Activated CD4-positive, CD25-positive, alpha-beta regulatory T cell treated with anti-CD3 and anti-CD28 coated beads, Interleukin-2, amount 50 U/mL, for 24 hours (primary cell): ENCODE results near the gene FAM193B.
"Not testable (repeated sequence)": the region's sequence is repeated elsewhere in the genome, so short reads cannot be mapped to it uniquely, and the experiment has no call there.

Experiments
- ATAC-seq, 2 donors: fragments of 150-1000 bp; cut with Tn5 transposase; one replicate each; pipeline ENCODE4 v1.10.0; 2021; ENCODE audit warnings: mild to moderate bottlenecking in 1 of 2, moderate library complexity in 1 of 2

Gene FAM193B

DNA sequence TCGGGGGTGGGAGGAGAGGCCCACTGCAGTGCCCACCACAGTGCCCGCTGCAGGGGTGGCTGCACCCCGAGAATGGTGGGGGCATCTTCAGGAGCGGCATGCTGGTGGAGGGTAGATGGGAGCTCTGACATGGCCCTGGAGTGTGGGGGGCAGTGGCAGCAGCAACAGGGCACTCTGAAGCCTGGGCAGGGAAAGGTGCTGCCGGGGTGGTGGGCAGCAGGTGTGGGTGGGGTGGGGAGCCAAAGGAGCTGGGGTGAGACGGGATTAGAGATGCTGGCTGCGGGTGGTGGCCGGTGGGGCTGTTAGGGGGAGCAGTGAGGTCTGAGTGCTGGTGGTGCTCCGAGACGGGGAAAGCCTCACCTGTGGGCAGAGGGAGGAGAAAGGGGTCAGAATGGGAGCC lies 18.0 kb downstream of the FAM193B start:
- ATAC-seq = no peak

DNA sequence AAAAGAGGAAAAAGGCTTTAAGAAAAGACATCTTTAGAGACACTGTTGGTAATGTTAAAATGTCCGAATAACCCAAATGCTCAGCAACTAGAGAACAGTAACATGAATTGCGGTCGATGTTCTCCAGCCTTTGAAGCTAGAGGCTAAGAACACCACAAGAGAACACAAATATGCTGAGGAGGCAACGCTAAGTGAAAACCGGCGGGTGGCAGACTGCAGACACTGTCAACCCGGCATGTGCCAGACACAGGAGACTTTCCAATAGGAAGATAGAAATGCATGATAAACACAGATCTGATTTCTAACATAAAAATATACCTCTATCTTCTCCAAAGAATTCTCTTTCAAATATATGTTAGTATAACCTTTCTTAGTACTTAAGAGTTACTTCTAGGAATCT lies 19.2 kb downstream of the FAM193B start:
- ATAC-seq = no peak

DNA sequence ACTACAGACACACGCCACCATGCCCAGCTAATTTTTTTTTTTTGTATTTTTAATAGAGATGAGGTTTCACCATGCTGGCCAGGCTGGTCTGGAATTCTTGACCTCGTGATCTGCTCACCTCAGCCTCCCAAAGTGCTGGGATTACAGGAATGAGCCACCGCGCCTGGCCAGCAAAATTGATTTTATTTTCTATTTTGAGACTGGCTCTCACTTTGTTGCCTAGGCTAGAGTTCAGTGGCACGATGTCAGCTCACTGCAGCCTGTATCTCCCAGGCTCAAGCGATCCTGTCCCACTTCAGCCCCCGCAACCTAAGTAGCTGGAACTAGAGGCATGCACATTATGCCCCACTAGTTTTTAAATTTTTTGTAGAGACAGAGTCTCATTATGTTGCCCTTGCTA lies 19.9 kb downstream of the FAM193B start:
- not testable (repeated sequence) for ATAC-seq

DNA sequence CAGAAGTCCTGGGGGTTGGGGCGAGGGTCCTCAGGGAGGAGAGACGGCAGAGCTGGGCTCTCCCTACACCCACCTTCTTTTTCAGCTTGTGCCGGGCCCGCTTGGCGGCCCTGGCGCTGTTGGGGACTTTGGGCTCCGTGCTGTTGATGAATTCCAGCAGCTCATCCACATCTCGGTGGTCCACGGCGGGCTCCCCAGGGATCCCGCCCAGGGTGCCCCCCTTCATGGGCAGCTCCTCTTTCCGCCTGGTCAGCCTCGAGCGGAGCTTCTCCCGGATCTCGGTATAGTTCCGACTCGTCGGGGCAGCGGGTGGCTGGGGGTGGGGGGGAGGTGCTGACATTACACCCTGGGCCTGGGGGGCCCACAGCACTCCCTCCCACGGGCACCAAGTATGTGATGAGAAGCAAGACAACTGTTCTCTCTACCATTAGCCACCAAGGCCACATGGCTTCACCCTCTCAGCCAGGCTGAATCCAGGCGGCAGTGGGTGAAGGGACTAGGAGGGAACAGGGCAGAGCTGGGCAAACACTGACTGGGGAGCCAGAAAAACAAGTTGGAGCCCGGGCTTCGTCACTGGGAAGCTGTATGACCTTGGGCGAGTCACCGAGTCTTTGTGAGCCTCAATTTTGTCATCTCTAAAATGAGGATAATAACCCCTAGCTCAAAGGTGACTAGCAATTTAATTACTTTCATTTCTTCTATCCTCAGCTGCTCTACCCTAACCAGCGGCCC lies 23.0 kb downstream of the FAM193B start:
- ATAC-seq = no peak

DNA sequence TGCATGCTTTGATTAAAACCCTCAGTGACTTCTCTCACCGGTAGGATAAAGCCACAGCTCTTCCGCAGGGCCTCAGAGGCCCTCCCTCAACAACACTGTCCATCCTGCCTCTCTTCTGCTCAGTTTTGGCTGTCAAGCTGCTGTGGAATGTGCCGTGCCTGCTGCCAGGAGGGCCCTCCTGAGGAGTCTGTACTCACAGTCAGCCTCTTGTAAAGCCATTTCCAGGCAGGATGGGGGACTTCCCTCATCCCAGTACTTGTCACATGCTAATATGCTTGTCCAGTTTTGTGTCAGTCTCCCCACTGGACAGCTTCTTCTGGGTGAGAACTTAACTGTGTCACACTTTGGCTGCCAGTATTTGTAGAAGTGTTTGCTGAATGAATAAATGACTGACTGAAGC lies 23.7 kb downstream of the FAM193B start:
- no peak for ATAC-seq

DNA sequence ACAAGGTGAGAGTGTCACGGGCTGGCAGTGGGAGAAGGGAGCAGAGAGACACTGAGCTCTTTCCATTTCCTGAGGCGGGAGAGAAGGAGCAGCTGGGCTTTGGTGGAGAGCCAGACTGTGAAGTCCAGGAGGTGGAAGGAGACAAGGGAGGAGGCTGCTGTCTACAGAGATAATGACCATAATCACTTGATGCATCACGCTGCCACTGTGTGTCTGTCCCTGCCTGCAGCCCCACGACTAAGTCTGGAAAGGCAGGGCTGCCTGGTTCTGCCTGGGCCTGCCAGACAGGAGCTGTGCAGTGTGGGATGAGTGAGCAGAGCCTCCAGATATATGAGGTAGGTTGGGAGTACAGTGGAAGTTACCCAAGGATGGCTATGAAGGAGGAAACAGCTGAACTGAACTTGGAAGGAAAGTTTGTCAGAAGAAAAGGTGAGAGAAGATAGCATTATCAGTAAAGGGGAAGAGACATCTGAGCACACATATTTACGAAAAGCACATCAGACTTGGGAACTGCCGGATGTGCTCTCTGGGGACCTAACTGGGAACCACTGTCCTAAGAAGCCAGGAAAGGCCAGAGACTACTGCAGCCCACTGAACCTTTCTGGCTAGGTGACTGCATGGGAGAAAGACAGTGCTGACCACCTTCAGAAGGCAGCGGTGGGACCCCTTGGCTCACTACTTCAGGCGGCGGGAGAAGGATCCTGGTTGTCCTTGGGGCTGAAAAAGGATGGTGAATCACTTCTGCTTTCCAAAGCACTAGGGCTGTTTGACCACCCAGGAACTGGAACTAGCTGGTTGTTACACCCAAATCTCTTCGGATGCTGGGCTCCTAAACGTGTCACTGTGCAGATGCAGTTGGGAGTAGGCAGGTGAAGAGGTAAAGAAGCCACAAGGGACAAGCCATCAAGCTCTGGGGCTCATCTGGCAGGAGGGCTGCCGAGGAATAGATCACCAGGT lies 24.8 kb downstream of the FAM193B start:
- no peak for ATAC-seq

DNA sequence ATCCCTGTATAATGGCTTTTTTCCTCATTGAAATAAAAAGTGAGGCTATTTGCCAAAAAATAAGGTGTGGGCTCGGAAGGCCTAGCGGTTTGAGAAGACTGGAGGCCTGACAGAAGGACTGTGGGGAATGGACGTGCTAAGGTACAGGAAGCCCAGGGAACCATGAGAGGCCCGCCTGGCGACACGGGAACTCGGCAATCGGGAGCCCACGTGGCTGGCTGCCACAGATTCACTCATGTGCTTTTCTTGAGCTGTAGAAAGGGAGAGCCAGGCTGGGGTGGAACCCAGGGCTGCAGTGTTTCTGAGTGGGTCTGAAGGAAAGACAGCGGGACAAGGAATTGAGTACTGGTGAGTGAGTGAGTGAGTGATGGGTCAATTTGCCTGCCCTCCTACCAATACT lies 25.7 kb downstream of the FAM193B start:
- ATAC-seq = no peak

DNA sequence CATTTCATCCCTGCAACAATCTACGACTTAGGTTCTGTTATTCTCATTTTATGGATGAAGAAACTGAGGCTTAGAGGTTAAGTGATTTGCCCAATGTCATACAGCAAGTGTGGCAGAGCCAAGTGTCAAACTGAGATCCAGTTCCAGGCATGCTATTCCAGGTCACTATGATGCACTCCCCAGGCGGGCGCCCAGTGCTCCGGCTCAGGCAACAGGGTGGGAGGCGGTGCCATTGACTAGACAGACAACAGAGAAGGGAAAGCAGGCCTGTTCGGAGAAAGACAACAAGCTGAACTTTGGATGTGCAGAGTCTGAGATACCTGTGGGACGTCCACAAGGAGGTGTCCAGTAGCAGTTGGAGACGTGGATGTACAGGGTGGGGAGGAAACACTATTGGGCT lies 26.8 kb downstream of the FAM193B start:
- ATAC-seq = no peak

DNA sequence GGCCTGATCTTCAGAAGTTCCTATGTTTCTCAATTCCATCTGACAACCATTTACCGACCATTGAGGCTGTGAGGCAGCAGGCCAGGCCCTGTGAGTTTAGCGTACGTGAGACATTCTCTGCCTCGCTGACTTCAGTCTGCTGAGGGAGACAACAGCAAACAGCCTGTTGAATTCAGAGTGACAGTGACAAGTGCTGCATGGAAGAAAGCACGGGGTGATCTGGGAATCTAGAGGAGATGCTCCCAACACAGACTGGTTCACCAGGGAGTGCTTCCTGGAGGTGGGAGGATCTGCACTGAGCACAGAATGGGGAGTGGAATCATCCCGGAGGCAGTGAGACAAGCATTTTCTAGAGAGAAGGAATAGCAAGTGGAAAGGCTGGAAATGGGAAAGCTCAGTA lies 27.6 kb downstream of the FAM193B start:
- ATAC-seq = no peak

DNA sequence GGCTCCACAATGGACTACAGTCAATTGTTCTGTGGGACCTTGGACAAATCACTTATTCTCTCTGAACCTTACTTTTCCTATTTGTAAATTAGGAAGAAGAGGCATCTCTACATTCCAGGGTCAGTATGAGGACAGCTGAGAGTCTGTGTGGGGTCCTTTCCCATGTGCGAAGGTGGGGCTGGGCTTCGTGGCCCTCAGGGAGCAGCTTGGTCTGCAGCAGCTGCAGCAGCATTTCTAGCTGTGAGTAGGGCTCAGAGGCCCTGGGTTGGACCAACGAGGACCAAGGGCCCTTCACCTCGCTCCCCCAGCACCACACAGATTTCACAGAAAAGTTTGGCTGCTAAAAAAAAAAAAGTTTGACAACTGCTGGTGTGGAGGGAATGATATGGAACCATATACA lies 28.2 kb downstream of the FAM193B start:
- no peak for ATAC-seq

DNA sequence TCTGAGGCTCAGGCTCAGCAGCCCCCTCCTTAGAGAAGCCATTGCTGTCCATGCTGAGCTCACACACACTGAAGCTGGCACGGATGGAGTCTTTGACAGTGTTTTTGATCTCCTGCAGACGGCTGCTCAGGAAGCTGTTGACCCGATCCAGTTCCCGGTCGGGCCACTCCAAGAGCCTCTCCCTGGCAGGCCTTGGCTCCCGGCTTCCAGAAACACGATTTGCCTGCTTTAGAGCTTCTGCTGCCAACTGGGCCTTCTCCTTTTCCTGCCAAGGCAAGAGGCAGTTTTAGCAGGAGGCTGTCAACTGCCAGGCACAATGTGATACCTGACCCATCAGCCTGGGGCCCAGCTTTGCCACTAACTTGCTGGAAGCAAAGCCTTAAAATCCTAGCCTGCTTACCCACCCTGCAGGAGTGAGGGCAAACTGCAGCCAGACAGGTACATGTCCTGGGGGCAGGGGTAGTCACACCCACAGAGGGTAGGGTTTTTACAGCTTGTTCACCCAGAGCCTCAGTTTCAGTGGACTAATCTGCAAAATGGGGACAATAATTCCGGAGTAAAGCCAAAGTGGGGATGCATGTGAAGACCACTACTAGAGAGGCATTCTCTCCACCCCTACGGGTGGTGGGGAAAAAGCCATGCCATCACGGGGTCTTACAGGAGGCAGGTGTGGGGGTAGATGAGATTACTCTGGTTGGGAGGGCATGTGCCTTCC lies 29.3 kb downstream of the FAM193B start:
- ATAC-seq = no peak

DNA sequence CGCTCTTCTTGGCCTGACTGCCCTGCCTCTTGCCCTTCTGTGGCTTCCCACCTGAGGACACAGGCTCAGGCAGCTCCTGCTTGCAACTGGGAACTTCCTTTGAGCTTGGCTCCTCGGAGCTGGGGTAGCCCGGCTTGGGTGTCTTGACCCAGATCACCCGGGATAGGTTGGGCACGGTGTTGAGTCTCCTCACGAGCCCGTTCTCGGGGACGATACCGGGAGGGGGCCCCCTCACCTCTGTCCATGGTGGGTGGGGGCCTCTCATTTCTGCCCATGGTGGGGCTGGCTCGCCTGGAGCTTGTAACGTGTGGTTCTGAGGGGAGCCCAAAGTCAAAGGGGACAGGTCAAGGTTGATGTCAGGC lies 29.8 kb downstream of the FAM193B start:
- ATAC-seq = no peak

DNA sequence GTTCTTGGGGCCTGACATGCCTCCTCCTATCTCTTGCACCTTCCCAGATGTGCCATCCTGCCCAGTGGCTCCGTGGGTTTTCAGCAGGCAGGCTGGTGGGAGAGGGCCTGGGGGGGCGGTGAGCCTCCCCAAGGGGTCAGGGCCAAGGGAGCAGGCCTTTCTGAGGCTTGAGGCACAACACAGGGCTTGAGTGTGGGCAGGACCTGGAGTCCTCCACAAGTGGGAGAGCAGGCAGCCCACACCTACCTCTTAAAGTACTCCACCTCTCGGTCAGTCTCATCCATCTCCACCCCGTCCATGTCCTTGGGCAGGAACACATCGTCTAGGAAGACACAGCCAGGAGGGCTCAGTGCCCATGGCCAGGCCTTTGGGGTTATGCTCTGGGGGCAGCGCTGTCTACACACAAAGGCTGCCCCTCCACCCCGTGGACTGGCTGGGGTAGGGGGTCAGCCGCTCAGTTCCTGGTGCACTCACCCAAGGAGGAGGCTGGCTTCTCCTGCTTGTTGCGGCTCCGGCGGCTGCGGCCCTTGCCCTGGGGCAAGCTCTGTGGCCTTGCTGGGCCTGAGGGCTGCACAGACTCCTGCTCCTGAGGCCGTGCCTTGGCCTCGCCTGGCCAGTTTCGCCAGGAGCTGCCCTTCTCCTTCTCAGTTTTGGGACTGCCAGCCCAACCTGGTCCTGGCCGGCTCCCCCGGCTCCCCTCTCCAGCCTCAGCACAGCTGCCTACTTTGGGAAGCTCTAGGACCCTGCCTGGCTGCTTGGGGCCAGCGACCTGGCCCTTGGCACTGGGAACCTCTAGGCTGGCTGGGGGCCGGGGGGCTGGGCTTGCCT lies 30.4 kb downstream of the FAM193B start:
- ATAC-seq = no peak

DNA sequence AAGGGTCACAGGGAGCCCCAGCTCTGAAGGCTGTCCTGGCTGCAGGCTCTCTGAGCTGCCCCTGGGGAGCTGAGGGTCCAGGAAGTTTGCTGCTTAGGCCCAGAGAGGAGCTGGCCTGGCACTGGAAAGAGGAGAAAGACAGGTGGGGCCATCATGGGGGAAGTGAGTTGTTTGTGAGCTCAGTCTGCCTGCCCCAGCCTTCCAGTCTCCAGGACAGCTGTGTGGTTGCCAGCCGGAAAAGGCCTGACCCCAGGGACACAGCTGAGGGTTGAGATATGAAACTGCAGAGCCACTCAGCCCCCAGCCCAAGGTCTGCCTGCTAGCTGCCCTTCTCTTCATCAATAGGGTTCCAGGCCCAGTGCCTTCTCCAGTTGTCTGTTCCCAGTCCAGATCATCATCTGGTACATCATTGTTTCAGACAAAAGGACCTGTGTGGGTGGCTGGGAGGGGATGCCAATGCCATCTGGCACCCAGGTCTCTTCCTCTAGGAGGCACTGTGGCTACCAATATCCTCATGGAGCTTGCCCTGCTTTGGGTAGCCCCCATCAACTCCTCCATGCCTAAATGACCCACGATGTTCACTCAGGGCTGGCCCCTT lies 33.3 kb downstream of the FAM193B start:
- ATAC-seq = no peak

DNA sequence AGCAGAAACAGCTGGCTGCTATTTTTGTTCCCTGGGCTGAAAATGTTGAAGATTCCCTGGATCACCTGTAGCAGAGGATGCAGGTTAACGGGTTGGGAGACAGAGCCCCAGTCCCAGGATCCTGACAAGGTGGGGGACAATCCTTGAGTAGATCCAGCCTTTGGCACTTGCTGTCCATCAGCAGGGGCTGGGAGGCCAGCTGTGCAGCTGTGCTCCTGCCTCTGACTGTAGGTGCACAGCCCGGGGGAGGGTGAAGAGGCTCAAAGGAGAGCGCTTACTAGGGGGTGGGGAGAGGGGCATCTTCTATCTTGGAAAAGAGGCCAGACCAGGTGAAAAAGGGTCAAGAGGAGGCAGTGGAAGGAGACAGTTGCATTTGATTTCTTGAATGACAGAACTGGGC lies 34.1 kb downstream of the FAM193B start:
- no peak for ATAC-seq

DNA sequence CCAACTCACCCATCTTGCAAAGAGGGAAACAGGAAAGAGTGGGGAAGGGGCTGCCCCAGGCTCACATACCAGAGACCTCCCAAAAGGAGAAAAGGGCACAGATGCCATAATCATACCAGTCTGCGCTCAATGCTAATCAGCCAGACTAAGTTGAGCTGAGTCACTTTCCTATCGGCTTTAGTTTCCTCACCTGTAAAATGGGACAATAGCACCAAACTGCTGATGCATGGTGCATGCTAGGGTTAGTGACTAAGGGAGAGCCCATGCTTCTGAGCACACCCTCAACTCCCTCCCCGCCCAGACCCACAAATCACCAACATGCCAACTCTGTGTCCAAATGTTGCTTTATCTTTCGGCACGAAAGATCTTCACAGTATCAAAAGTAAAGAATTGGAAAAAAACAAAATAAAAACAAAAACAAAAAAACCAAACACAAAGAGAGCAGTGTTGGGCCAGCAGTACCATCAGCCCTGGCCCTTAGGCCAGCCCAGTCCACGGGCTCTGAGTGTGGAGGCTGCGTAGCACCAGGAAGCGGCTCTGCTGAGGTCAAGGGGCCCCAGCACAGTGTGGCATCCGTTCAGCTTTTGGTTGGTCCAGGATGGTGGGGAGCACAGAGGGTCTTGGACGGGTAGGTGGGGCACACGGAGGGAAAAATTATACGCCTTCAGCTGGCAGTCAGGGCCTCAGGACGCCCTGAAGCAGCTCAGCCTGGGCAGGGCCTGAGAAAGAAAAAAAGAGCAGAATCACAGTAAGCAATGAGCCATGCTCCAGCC lies 34.7 kb downstream of the FAM193B start:
- no peak for ATAC-seq

DNA sequence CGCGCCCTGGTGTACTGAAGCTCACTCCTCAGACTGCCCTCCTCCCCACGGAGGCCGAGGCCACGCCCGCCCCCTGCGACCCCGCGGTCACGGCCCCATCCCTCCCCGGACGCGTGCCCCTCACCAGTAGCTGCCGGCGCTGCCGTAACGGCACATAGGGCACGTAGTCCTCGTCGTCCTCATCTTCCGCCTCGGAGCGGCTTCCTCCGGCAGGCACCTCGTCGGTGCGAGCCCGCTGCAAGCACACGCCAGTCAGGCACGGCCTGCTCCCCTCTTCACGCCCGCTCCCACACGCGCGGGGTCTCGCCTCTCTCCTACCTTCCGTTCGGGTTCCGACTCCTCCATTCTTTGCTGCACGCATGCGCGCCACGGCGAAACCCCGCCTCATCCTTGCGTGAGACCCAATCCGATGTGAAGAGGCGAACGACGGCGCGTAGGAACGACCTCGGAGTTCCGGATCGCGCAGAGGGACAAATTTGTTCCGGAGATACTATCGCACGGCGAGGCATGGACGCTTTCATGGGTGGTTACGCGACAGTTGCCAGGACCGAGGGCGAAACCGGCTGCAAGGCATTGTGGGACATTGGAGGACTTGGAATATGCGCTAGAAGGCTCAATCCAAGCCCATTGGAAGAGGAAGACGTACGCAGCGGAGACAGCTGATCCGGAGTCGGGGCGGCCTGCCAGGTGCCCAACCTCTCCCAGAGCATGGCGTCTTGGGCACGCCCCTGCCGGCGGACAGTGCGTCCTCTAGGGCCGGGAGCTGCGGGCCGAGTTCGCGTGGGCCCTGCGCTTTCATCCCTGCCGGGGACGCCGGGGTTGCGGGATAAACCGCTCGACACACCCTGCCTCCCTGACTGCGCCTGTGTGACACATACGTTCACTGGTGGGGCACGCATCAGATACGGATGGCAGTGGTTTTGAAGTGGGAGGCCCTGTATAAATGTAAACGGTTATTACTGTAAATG lies 37.5 kb downstream of the FAM193B start, which contains the start of gene DDX41:
Gene DDX41, minus strand, starts transcription at position 361 of the 968 bp plus-strand sequence. Its CDS starts 16 bp downstream, at position 345.
- peak; percentile 85 to 86 for ATAC-seq

DNA sequence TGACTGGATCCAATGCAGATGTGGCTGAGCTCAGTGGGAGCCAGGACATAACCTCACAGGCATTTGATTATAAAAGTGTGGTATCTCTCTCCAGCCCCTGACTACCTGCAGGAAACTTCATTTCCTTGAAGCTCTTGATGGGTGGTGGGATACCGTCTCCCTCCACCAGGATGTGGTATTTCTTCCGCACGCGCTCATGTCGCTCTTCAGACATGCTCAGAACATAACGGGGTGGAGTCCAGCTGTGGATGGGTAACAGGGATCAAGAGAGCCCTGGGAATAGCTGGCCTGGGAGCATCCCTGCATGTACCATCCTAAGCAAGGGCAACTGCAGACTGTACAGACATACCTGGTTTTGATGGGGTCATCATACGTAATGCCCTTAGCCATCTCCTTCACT lies 38.8 kb downstream of the FAM193B start:
- no peak for ATAC-seq

DNA sequence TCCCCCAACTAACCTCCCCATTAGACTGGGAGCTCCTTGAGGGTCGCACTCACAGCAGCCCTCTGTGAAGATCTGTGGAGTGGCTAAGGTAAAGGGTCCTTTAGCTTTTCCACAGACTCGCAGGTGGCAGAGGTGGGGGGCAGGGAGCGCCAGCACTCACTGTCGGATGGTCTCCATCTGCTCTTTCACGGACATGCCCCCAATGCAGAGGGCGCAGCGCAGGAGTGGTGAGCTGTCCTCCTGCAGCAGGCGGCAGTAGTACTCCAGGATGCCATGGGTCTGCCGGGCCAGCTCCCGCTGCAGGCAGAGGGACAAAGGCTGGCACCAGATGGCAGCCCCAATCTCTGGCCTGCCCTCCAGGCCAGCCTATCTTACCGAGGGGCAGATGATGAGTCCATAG lies 39.8 kb downstream of the FAM193B start:
- no peak for ATAC-seq

DNA sequence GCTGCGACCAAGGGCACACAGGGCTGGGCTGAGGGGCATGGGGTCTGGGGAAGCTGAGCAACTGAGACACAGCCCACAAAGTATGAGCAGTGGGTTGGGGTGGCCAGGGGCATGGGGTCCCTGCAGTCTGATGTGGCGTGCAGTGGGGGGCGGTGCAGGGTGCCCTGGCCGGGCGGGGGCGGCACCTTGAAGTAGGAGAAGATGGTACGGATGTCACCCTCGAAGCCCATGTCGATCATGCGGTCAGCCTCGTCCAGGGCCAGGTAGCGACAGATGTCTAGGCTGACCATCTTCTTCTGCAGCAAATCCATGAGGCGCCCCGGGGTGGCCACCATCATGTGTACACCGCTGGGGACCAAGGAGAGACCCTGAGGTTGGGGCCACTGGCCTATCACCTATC lies 40.9 kb downstream of the FAM193B start:
- no peak for ATAC-seq
